HCT116 (cell line): ENCODE measurements around the gene OR10T2. TPM values are rescaled to one million over a fixed set of nuclear protein-coding genes. Genes with fewer than 3 reads are reported as not detected.

Experiments used
- ATAC-seq: fragments of 200-7000 bp; cut with Tn5 transposase; 2 replicates; pipeline ENCODE4 v1.9.1; 2020; ENCODE audit warnings: mild to moderate bottlenecking, moderate library complexity
- BruUV-seq: library from RNA; stranded (reverse); fragments of 400-500 nt; replicated peaks from 2 replicates; lab custom pipeline; 2021; lab: Mats Ljungman, UMichigan
- CTCF ChIA-PET: fragments of 300-600 bp; sonication (Branson Sonifier 250); formaldehyde crosslinking; loops from one replicate; lab custom pipeline; 2021; ENCODE audit warnings: antibody characterized with exemption; lab: Charles Lee
- POLR2A ChIA-PET: fragments of 300-600, 350-600 bp; sonication (Branson Sonifier 250); formaldehyde crosslinking; loops from one replicate; lab custom pipeline; 2021; ENCODE audit warnings: antibody characterized with exemption; lab: Charles Lee
- RAD21 ChIA-PET, 2 experiments: fragments of 300-600 bp; sonication (Branson Sonifier 250); formaldehyde crosslinking; loops; one replicate each; lab custom pipeline; 2023; ENCODE audit warnings: low total read pairs in 2 of 2; ENCODE audit not compliant: uncharacterized antibody in 2 of 2, unreplicated experiment in 2 of 2, low non-redundant PET in 1 of 2; lab: Charles Lee
- DNase-seq: peaks from one replicate; pipeline ENCODE4 v3.0.0-alpha.2; 2010; ENCODE audit warnings: low read depth, low spot score
- H2AFZ ChIP-seq: fragments of 200-600 bp; shearing (Covaris generic), sonication (generic); 2 replicates; pipeline ENCODE4 v1.6.1; 2017; ENCODE audit warnings: low read depth, mixed run types, mixed read lengths, antibody characterized with exemption, low read length; ENCODE audit not compliant: poor library complexity, severe bottlenecking
- H3K27ac ChIP-seq: 2 replicates; pipeline ENCODE4 v1.5.1; 2012; ENCODE audit warnings: low read depth, low read length
- H3K27me3 ChIP-seq: fragments of 200-600 bp; sonication (generic); 2 replicates; pipeline ENCODE4 v1.6.1; 2016; ENCODE audit warnings: mixed run types, low read length, mixed read lengths; ENCODE audit not compliant: insufficient read depth
- H3K36me3 ChIP-seq, 2 experiments: fragments of 200-500 bp in 1 of 2; fragments of 200-600 bp in 1 of 2; sonication (Bioruptor generic) in 1 of 2; sonication (generic) in 1 of 2; 2 replicates each; pipeline versions ENCODE4 v1.5.1 to v1.6.1; 2014 to 2016; ENCODE audit warnings: low read length in 2 of 2, inconsistent platforms in 1 of 2, mixed read lengths in 1 of 2, mixed run types in 1 of 2; ENCODE audit not compliant: insufficient read depth in 2 of 2, control insufficient read depth in 1 of 2
- H3K4me1 ChIP-seq, 2 experiments: fragments of 200-600 bp in 1 of 2; sonication (generic) in 1 of 2; 2 replicates each; pipeline versions ENCODE4 v1.5.1 to v1.6.1; 2012 to 2017; ENCODE audit warnings: low read length in 2 of 2, inconsistent platforms in 1 of 2, mild to moderate bottlenecking in 1 of 2, mixed read lengths in 1 of 2, mixed run types in 1 of 2, moderate library complexity in 1 of 2; ENCODE audit not compliant: insufficient read depth in 2 of 2, control insufficient read depth in 1 of 2
- H3K4me2 ChIP-seq: fragments of 200-600 bp; sonication (generic); 2 replicates; pipeline ENCODE4 v1.6.1; 2017; ENCODE audit warnings: mixed run types, low read length, mixed read lengths
- H3K4me3 ChIP-seq, 2 experiments: fragments of 200-600 bp in 1 of 2; sonication (generic) in 1 of 2; replicated peaks in 1 of 2; 2 replicates each; pipeline ENCODE4 v1.5.1; 2011 to 2016; ENCODE audit warnings: low read length in 2 of 2, control low read depth in 1 of 2, low read depth in 1 of 2, mild to moderate bottlenecking in 1 of 2, mixed read lengths in 1 of 2, mixed run types in 1 of 2
- H3K79me2 ChIP-seq: fragments of 200-600 bp; sonication (generic); 2 replicates; pipeline ENCODE4 v1.6.1; 2017; ENCODE audit warnings: mild to moderate bottlenecking, mixed run types, low read length, moderate library complexity, mixed read lengths; ENCODE audit not compliant: insufficient read depth
- H3K9ac ChIP-seq: fragments of 200-600 bp; sonication (generic); 2 replicates; pipeline ENCODE4 v1.6.1; 2016; ENCODE audit warnings: low read length, mixed read lengths
- H3K9me2 ChIP-seq: fragments of 200-600 bp; sonication (generic), shearing (Covaris generic); 2 replicates; pipeline ENCODE4 v1.6.1; 2017; ENCODE audit warnings: mixed run types, mild to moderate bottlenecking, moderate library complexity; ENCODE audit not compliant: insufficient read depth
- H3K9me3 ChIP-seq, 2 experiments: fragments of 200-500 bp in 1 of 2; fragments of 200-600 bp in 1 of 2; sonication (Bioruptor generic) in 1 of 2; sonication (generic) in 1 of 2; 2 replicates each; pipeline ENCODE4 v1.6.1; 2014 to 2017; ENCODE audit warnings: low read length in 2 of 2, mixed read lengths in 2 of 2, inconsistent platforms in 1 of 2, low read depth in 1 of 2, mild to moderate bottlenecking in 1 of 2, mixed run types in 1 of 2, moderate library complexity in 1 of 2; ENCODE audit not compliant: control insufficient read depth in 1 of 2, insufficient read depth in 1 of 2
- H4K20me1 ChIP-seq: fragments of 200-600 bp; sonication (generic), shearing (Covaris generic); 2 replicates; pipeline ENCODE4 v1.6.1; 2017; ENCODE audit warnings: mixed run types, mild to moderate bottlenecking, moderate library complexity; ENCODE audit not compliant: insufficient read depth
- CBX3 ChIP-seq: IDR thresholded peaks from 2 replicates; pipeline ENCODE4 v1.6.1; 2012; ENCODE audit warnings: low read depth
- CEBPB ChIP-seq: IDR thresholded peaks from 2 replicates; pipeline ENCODE4 v1.6.1; 2012; ENCODE audit warnings: low read depth
- ELF1 ChIP-seq: IDR thresholded peaks from 2 replicates; pipeline ENCODE4 v1.6.1; 2012; ENCODE audit warnings: low read depth, borderline replicate concordance
- EZH2 ChIP-seq: fragments of 200-600 bp; sonication (generic); IDR thresholded peaks from 2 replicates; pipeline ENCODE4 v1.6.1; 2017; ENCODE audit warnings: antibody characterized with exemption, mixed run types
- EZH2phosphoT487 ChIP-seq: fragments of 200-600 bp; IDR thresholded peaks from 2 replicates; pipeline ENCODE4 v1.6.1; 2018; ENCODE audit warnings: antibody characterized with exemption, borderline replicate concordance
- POLR2AphosphoS5 ChIP-seq: IDR thresholded peaks from 2 replicates; pipeline ENCODE4 v1.6.1; 2011; ENCODE audit warnings: mild to moderate bottlenecking, low read depth, low read length, moderate library complexity
- SIN3A ChIP-seq: IDR thresholded peaks from 2 replicates; pipeline ENCODE4 v1.6.1; 2012; ENCODE audit warnings: low read depth
- SP1 ChIP-seq: IDR thresholded peaks from 2 replicates; pipeline ENCODE4 v1.6.1; 2012; ENCODE audit warnings: low read depth
- SRF ChIP-seq: IDR thresholded peaks from 2 replicates; pipeline ENCODE4 v1.6.1; 2012; ENCODE audit warnings: low read depth
- TCF7L2 ChIP-seq: IDR thresholded peaks from 2 replicates; pipeline ENCODE4 v1.7.0; 2011; ENCODE audit warnings: borderline replicate concordance, inconsistent platforms; ENCODE audit not compliant: insufficient read depth, insufficient read length; ENCODE audit errors: extremely low read depth
- ZFX ChIP-seq: fragments of 450-650 bp; IDR thresholded peaks from 2 replicates; pipeline ENCODE4 v1.6.1; 2017
- ZNF274 ChIP-seq: fragments of 200-500 bp; sonication (Bioruptor generic); IDR thresholded peaks from 2 replicates; pipeline ENCODE4 v1.6.1; 2014; ENCODE audit warnings: mild to moderate bottlenecking, low read depth, low read length, inconsistent platforms
- intact Hi-C: fragments of 100-400 bp; cut with micrococcal nuclease; formaldehyde crosslinking; loops from 2 replicates; pipeline ENCODE4 v1.10.0; 2022
- total RNA-seq: library from RNA; stranded (reverse); gene quantifications from one replicate; pipeline ENCODE4 v1.2.1, GENCODE V29; 2021; ENCODE audit not compliant: unreplicated experiment
- TF ChIP-seq, protein P1 (sequence below): IDR thresholded peaks from 2 replicates; pipeline ENCODE4 v1.6.1; 2012
- TF ChIP-seq, protein P2 (sequence below): IDR thresholded peaks from 2 replicates; pipeline ENCODE4 v1.6.1; 2012; ENCODE audit warnings: low read depth
- TF ChIP-seq, protein P3 (sequence below): IDR thresholded peaks from 2 replicates; pipeline ENCODE4 v1.6.1; 2012
- TF ChIP-seq, protein P4 (sequence below): IDR thresholded peaks from 2 replicates; pipeline ENCODE4 v1.6.1; 2011; ENCODE audit warnings: mild to moderate bottlenecking, low read length, moderate library complexity; ENCODE audit not compliant: insufficient replicate concordance; ENCODE audit errors: extremely low read depth

The OR10T2 gene
- total RNA-seq, 1 experiment from 2014 or later = not detected

DNA sequence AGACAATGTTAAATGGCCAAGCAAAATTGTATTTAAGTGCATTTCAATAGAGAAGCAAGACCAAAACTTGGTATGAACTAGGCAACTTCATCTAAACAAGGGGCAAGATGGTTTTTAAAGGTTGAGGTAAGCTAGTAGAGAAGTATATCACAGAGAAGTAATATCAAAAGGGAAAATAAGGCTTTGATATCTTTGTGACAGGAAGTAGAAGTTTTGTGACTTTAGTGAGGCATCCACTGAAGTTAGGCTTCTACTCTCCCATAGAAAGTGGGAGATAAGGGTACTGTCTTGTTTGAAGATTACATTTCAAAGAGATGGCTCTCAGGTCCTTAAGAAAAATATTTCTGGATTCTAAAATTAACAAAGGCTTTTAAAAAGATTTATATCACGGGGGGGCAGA, 8.9 kb downstream of the OR10T2 start:
- H3K36me3 ChIP-seq = no peaks in the 10 kb centered on the region
- no peaks in the 10 kb centered on the region for H3K4me1 ChIP-seq
- H3K9me2 ChIP-seq = no peaks in the 10 kb centered on the region
- no peaks in the 10 kb centered on the region for H3K27me3 ChIP-seq
- no peaks in the 10 kb centered on the region for H4K20me1 ChIP-seq
- DNase-seq = no peak
- no peak overlapping the region for H3K27ac ChIP-seq
- ChIA-PET RAD21 (no interaction called here), POLR2A (no interaction called here), CTCF (no interaction called here)
- ATAC-seq = no peak
- H3K79me2 ChIP-seq = no peaks in the 10 kb centered on the region
- no peak overlapping the region for H3K9ac ChIP-seq
- H3K4me2 ChIP-seq = no peak overlapping the region
- no peak overlapping the region for H2AFZ ChIP-seq
- no peak for TF ChIP-seq SRF
- TF ChIP-seq TCF7L2 = no peak
- TF ChIP-seq ELF1 = no peak
- no peak for TF ChIP-seq SIN3A
- TF ChIP-seq, protein P1, sequence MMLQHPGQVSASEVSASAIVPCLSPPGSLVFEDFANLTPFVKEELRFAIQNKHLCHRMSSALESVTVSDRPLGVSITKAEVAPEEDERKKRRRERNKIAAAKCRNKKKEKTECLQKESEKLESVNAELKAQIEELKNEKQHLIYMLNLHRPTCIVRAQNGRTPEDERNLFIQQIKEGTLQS = no peak
- TF ChIP-seq CEBPB = no peak
- no peak for TF ChIP-seq EZH2
- no peak for TF ChIP-seq POLR2AphosphoS5
- TF ChIP-seq, protein P2, sequence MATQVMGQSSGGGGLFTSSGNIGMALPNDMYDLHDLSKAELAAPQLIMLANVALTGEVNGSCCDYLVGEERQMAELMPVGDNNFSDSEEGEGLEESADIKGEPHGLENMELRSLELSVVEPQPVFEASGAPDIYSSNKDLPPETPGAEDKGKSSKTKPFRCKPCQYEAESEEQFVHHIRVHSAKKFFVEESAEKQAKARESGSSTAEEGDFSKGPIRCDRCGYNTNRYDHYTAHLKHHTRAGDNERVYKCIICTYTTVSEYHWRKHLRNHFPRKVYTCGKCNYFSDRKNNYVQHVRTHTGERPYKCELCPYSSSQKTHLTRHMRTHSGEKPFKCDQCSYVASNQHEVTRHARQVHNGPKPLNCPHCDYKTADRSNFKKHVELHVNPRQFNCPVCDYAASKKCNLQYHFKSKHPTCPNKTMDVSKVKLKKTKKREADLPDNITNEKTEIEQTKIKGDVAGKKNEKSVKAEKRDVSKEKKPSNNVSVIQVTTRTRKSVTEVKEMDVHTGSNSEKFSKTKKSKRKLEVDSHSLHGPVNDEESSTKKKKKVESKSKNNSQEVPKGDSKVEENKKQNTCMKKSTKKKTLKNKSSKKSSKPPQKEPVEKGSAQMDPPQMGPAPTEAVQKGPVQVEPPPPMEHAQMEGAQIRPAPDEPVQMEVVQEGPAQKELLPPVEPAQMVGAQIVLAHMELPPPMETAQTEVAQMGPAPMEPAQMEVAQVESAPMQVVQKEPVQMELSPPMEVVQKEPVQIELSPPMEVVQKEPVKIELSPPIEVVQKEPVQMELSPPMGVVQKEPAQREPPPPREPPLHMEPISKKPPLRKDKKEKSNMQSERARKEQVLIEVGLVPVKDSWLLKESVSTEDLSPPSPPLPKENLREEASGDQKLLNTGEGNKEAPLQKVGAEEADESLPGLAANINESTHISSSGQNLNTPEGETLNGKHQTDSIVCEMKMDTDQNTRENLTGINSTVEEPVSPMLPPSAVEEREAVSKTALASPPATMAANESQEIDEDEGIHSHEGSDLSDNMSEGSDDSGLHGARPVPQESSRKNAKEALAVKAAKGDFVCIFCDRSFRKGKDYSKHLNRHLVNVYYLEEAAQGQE = no peak
- no peak for TF ChIP-seq ZFX
- no peak for TF ChIP-seq EZH2phosphoT487
- TF ChIP-seq, protein P3, sequence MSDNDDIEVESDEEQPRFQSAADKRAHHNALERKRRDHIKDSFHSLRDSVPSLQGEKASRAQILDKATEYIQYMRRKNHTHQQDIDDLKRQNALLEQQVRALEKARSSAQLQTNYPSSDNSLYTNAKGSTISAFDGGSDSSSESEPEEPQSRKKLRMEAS = no peak
- TF ChIP-seq, protein P4, sequence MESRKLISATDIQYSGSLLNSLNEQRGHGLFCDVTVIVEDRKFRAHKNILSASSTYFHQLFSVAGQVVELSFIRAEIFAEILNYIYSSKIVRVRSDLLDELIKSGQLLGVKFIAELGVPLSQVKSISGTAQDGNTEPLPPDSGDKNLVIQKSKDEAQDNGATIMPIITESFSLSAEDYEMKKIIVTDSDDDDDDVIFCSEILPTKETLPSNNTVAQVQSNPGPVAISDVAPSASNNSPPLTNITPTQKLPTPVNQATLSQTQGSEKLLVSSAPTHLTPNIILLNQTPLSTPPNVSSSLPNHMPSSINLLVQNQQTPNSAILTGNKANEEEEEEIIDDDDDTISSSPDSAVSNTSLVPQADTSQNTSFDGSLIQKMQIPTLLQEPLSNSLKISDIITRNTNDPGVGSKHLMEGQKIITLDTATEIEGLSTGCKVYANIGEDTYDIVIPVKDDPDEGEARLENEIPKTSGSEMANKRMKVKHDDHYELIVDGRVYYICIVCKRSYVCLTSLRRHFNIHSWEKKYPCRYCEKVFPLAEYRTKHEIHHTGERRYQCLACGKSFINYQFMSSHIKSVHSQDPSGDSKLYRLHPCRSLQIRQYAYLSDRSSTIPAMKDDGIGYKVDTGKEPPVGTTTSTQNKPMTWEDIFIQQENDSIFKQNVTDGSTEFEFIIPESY = no peak
- no peak for TF ChIP-seq CBX3
- TF ChIP-seq SP1 = no peak
- no peak for TF ChIP-seq ZNF274
- intact Hi-C loops = no loop called here
- BruUV-seq = no TSS peak
- H3K9me3 ChIP-seq = no peaks in the 10 kb centered on the region
- H3K4me3 ChIP-seq = no peak overlapping the region
